M059J (cell line): ENCODE results near the gene ACSBG1. TPM values are rescaled to one million over a fixed set of nuclear protein-coding genes. Genes with fewer than 3 reads are reported as not detected.
"Not testable (repeated sequence)": the region's sequence is repeated elsewhere in the genome, so short reads cannot be mapped to it uniquely, and the experiment has no call there.

Experiments
- DNase-seq: peaks from one replicate; pipeline ENCODE4 v3.0.0-alpha.2; 2012; ENCODE audit warnings: low read depth
- total RNA-seq: library from RNA; depleted of rRNA; stranded (reverse); fragments of >200 nt; shearing (Covaris generic); gene quantifications from 2 replicates; pipeline ENCODE4 v1.2.3, GENCODE V29; 2014

ACSBG1 gene
- total RNA-seq, 1 experiment from 2014 or later: not detected

DNA sequence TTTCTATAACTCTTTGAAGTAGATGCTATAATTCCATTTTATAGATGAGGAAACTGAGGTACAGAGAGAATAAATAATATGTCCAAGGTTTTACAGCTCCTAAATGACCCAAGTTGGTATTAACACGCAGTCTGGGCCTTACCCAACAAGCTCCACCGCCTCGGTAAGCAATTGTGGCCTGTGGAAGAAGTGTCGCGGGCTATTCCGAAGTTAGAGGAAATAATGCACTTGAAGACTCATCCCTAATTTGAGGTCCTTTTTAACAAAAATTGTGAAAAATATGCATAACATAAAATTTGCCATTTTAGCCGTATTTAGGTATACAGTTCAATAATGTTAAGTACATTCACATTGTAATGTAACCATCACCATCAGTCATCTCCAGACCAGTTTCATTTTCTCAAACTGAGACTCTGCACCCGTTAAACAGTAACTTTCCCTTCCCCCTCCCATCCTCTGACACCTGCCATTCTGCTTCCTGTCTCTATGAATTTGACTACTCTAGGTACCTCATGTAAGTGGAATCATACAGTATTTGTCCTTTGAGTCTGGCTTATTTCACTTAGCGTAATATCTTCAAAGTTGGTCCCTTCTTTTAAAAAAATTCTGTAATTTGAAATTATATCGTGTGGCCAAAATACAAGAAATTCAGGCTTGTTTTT, 67.0 kb downstream of the ACSBG1 start:
- no peak for DNase-seq

DNA sequence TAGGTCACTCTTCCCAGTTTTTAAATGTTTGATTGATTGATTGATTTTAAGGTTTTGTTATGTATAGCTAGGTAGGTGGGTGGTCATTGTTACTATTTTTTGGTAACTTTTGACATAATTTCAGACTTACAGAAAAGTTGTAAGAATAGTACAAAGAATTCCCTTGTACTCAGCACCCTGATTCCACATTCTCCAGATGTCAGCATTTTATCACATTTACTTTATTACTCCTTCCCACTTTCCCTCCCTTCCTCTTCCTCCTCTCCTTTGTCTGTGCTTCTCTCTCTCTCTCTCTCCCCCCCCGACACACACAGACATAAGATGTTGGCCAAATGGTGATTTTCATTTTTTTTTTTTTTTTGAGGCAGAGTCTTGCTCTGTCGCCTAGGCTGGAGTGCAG, 70.4 kb downstream of the ACSBG1 start:
- no peak for DNase-seq

DNA sequence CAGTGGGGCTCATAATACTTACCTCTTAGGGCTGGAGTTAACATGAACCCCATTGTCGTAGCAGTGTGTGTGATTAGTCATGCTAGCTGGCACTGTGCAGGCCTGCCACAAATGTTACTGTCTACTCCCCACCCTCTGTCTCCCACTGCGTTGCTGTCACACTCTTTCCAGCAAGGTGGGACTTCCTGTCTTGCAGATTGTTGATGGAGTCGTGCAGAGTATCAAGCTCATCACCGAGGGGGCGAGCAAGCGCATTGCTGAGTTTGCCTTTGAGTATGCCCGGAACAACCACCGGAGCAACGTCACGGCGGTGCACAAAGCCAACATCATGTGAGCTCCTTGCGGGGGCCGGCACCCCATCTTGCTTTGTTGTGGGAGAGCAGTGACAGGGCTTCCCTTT, 72.3 kb downstream of the ACSBG1 start:
- DNase-seq: no peak

DNA sequence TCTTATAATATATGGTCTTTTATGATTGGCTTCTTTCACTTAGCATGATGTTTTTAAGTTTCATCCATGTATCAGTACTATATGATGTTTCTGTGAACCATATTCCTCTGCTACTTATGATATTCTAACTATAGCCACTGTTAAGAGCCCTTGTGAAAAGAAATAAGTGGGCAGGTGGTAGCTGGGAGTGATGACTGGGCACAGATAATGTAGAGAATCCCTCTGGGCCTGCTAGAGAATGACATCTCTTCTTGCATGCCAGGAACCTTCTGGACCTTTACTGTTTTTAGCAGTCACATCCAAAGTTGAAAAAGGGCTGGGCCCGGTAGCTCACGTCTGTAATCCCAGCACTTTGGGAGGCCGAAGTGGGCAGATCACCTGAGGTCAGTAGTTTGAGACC, 75.0 kb downstream of the ACSBG1 start:
- DNase-seq: no peak

DNA sequence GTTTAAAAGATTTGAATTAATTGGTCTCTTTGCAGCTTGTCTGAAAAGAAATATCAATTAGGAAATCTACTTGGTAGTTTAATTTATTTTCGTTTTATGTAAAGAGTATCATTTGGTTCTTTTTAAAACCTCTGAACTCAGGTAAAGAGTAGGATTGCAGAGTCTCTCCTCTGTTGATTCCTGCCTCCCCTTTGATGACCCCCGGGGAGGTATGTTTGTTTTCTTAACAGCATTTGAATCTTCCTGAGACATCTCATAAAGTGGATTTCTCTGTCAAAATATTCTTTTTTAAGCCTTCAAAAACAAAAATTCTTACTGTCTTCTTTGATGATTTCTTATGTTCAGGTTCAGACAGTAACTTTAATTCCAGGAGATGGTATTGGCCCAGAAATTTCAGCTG, 77.2 kb downstream of the ACSBG1 start:
- no peak for DNase-seq

DNA sequence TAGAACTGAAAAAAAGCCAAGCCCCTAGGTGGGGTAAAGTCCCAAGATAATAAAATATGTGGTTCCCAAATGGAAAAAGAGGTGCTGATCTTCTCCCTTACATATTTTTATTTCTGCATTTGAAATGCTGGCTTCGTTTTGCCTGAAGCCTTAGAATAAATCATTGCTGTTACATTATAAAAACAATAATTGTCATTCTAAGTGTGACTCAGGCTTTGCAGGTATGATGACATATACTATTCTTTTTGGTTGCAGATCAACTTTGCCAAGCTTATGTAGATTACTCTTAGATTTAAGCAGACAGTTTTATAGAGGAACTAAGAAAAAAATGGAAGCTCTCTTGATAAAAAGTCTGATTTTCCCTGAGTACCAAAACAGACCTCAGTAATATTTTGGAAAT, 77.7 kb downstream of the ACSBG1 start:
- DNase-seq: peak; percentile 15

DNA sequence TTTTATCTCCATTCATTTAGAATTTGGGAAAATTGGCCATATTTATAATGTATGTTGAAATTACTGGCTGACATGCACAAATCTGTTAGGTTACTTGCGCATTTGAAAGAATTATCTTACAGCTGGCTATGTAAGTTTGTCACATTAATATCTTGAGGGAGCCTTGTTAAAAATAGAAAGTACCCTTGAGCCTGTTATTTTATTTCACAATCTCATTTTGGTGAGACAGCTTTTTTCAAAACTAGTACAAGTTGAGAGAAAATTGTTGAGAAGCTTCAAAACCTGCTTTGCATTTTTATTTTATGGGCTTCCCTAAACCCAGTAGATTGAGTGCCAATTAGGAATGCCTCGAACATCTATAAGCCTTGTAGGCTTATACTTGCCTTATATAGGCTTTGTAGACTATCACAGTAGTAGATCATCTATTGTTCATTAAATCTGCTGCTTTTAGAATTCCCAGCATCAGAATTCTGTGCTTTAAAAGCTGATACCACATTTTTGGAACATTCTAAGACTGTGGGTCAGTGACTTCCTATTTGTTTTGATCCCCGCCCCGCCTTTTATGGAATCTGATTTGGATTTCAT, 78.9 kb downstream of the ACSBG1 start:
- no peak for DNase-seq

DNA sequence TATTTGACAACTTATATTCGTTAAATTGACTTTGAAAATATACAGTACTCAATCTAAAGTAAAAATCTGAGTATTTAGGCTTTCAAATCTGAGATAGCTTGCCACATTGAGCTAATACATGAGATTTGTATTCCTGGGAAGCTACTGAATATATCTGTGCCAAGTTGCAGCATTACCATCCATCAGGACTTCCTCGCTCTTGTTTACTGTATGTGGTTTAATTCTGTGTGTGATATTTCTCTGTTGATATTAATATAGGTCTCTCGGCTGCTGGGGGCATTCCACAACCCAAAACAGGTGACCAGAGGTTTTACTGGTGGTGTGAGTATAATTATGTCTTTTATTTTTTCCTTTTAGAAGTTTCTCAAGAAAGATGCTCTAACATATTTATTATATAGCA, 79.4 kb downstream of the ACSBG1 start:
- no peak for DNase-seq

DNA sequence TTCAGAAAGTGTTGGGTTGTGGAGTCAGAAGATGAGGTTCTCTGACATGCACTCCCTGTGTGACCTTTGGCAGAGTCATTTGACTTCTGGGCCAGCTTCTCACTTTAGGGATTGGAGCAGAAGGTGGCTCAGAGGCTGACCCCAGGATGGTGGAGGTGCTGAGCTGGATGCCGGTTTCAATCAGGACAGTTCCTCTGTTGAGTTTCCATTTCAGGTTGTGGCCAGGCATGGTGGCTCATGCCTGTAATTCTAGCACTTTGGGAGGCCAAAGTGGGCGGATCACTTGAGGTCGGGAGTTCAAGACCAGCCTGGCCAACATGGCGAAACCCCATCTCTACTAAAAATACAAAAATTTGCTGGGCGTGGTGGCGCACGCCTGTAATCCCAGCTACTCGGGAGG, 83.3 kb downstream of the ACSBG1 start:
- not testable (repeated sequence) for DNase-seq

DNA sequence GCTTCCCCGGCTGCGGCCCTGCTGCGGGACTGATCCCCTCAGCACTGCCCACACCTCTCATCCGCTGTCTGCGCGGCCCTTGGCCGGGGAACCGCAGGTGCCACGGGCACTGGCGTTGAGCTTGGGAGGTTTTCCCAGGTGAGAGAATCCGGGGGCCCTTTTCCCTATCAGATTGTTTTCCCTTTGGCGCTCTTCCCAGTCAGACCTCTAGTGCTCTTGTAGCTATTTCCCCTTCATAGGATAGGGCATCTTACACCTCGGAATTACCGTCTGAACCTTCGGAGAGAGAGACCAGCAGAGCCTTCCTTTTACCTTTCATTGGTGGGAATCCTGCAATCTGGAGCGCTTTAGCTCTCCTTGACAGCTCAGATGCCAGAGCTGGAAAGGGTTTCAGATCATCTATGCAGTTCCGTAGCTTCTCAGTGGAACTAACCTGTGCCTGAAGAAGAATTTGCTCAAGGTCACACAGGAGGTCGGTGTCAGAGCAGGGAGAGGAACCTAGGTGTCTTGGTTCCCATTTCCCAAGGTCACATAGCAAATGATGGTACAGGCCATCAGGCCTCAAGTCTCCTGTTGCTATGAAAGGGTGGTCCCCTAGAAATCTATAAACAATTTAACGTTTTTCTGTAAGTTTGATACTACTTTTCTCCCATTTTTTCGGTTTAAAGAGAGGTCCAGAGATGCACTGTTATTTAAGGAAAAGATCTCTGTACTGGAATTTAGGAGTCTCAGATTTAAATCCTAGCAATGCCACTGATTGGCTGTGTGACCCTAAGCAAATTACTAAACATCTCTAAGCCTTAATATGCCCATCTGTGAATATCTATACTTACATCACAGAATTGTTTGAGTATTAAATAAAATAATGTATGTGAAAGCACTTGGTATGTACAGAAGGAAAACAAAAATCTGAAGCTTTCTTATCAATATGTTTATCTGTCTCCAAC, 84.3 kb downstream of the ACSBG1 start:
- peak; percentile 54 for DNase-seq

DNA sequence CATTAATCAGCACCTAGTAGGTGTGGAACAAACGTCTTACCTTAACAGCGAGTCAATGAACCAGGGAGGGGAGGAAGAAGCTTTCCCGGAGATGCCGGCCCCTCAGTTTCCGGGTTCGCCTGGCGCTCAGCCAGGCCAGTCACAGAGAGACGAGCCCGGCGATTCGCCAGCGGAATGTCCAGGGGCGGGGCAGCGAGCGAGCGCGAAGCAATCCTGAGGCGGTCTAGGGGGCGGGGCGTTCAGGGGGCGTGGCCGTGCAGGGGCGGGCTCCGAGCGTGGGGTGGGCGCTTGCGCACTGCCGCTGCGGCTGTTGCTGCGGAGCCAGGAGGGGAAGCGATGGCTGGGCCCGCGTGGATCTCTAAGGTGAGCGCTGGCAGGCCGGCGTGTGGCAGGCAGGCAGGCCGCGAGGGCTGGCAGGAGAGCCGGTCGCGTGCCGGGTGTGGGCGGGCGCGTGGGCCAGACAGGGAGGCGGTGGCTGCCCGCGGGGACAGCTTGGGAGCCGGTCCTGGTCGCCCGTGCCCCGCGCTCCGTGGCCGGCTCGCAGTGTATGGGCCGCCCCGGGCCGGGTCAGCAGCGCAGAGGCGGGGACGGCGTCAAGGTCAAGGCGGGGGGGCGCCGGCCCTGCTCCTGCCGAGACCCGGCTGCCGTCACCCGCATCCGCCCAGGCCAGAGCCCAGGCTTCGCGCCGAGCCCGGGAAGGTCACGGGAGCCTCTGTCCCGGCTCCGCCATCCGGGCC, 85.1 kb downstream of the ACSBG1 start, which contains the start of gene IDH3A:
Gene IDH3A (plus strand): TSS at position 295 of the 737 bp plus-strand sequence. CDS start 42 bp downstream, at position 337.
- DNase-seq: peak; percentile 93

DNA sequence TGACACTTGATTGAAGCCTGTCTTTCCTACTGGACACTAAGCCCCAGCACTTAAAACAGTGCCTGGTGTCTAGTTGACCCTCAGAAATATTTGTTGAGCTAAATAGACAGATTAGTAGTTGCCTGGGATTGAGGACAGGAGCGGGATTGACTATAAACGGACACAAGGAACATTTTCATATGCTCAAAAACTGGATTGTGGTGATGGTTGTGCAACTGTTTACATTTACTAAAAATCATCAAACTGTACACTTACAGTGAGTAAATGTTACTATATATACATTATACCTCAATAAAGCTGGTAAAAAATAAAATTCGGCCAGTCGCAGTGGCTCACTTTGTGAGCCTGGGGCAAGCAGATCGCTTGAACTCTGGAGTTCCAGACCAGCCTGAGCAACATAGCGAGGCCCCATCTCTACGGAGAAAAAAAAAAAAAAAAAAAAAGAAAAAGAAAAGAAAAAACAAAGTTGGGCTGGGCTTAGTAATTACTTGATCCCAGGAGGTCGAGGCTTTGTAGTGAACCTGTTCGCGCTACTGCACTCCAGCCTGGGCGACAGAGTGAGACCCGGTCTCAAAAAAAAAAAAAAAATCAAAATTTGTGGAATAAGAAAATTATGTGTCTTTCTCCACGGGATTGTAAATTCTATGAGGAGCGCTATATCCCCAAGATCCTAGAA, 85.8 kb downstream of the ACSBG1 start:
- DNase-seq: no peak

DNA sequence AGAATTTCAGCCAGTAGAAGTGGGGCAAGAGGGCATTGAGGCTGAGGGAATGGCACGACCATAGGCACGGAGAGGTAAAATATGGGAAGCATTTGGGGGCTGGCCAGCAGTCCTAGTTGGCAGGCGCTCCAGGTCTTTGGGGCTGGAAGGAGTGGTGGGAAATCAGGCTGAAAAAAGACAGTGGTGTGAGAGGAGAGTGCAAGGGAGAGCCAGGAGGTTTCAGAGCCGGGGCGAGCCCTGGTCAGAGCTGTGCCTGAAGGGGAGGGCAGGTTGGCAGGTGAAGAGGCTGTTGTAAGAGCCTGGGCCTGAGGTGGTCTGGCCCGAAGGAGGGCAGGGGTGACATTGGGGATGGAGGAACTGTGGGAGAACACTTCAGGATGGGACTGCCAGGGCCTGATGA, 86.8 kb downstream of the ACSBG1 start:
- DNase-seq: no peak

DNA sequence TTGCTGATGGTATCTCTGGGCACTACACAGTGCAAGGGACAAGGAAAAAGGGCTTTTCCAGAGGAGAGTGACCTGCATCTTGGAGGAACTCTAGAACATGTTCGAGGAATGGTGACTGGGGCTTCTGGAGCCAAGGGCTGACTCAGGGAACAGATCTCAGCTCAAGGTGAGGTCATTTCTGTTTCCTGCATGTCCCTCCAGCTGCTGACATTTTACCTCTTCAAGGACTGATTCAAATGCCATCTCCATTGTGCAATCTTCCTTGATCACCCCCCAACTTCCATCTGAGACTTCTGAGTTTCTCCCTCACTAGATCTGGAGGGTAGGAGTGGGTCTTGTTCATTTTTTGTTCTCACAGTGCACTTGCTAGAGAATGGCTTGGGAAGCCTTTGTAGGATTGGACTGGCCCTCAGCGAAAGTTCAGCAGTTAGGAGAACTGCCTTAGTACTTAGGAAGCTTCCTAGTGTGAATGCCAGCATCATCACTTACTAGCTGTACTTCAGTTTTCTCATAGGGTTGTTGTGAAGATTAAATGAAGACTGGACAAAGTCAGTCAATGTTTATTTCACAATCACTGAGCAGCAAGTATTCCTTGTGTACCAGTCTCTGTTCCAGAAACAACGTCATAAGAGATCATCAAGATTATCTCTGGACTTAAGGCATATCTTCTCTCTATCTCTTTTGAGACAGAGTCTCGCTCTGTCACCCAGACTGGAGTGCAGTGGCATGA, 87.8 kb downstream of the ACSBG1 start:
- DNase-seq: no peak

DNA sequence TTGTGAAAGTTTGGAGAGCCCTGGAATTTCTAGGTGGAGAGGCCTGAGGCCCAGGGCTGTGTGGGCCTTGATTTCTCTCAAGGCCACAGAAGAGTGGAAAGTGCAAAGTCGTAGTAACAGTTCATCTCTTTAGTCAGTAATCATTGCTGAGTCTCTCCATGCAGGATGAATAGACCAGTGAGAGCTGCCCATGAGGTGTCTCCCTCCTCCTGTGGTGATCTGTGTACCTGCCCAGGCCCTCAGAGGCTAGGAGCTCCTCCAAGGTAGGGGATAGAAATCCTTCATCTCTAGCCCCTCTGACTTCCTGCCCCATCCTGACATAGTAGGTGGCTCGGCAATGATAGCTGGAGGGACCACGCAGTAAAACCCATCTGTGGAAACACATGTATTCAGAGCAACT, 92.0 kb downstream of the ACSBG1 start:
- DNase-seq: no peak

DNA sequence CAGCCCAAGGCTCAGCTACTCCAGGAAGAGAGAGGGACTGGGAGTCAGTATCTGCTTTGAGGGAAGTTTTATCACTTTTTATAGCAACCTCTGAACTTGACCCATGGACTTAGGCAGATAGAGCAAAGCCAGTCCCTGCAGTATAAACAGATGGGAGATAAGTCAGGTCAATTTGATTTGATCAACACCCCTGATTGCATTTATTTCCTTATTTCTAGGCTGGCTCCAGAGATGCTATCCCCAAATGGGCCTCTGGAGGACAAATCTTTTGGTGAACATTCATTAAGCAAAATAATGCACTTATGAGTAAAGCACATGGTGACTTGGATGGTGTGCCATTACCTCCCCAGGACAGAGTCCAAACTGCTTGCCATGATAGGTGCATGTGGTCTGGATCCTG, 94.1 kb downstream of the ACSBG1 start:
- no peak for DNase-seq

DNA sequence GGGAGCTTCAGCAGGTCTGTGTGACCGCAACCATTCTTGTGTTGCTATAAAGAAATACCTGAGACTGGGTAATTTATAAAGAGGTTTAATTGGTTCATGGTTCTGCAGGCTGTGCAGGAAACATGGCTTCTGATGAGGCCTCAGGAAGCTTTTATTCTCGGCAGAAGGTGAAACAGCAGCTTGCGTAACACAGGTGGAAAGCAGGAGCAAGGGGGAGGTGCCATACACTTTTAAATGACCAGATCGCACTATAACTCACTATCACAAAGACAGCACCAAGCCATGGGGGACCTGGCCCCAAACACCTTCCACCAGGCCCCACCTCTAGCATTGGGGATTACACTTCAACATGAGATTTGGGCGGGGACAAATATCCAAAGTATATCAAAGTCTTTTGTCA, 94.8 kb downstream of the ACSBG1 start:
- no peak for DNase-seq

DNA sequence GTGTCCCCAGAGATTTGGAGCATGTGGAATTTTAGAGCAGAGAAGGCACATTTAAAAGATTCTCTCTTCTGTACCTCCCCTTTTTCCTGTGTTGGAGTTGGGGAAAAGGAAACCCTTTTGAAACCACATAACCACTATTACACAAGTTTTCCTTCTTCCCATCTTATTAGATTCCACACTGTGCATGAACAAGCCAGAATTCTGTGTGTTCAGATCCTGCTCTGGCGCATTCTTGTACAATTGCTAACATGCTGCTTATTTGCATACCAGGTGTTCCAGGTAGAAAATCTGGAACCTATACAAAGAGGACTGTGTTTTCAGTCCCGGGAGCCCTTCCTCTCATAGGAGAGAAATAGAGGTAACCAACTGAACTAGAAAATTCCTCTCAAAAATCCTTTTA, 100.6 kb downstream of the ACSBG1 start:
- no peak for DNase-seq

DNA sequence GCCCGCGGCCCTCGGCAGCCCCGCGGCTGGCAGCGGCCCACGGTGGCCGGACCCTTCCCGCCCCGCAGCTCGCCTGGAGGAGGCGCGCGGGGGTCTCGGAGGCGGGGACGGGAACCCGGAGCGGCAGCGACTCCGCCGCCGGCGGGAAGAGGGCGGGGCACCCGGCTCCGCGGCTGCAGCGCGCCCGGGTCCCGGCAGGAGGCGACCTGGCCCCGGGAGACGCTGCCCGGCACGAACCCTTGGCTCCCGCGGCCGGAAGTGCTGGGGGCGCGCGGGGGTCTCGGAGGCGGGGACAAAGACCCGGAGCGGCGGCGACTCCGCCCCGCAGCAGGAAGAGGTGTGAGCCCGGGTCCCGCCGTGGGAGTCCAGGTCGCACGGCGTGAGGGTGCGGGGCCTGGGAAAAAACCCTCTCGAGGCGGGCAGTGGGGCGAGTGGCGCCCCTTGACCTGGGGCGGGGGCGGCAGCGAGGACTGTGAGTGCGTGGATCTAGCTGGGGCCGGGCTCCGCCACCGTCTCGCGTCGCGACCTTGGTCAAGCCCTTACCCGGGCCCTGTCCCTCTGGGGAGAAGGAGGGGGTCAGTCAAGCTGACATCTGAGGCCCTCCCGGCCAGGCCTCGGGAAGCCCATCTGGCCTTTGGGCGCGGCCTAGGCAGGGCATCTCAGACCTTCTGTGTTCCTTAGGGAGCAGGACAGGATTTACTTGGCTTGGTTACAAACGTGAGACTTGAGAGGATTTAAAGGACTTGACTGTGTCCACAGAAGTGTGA, 102.9 kb downstream of the ACSBG1 start, which contains the start of gene CIB2:
Gene CIB2 (minus strand): TSS at position 151 of the 767 bp plus-strand sequence. CDS start 230 bp downstream, outside the sequence.
- DNase-seq: peak; percentile 40
